NAMALWA (cell line): Measurements from ENCODE around the gene ITGB1BP2.
"Not testable (repeated sequence)": the region's sequence is repeated elsewhere in the genome, so short reads cannot be mapped to it uniquely, and the experiment has no call there.

ENCODE experiments used
- DNase-seq: peaks from one replicate; pipeline ENCODE4 v3.0.0-alpha.2; 2015; ENCODE audit warnings: low spot score

Gene ITGB1BP2

DNA sequence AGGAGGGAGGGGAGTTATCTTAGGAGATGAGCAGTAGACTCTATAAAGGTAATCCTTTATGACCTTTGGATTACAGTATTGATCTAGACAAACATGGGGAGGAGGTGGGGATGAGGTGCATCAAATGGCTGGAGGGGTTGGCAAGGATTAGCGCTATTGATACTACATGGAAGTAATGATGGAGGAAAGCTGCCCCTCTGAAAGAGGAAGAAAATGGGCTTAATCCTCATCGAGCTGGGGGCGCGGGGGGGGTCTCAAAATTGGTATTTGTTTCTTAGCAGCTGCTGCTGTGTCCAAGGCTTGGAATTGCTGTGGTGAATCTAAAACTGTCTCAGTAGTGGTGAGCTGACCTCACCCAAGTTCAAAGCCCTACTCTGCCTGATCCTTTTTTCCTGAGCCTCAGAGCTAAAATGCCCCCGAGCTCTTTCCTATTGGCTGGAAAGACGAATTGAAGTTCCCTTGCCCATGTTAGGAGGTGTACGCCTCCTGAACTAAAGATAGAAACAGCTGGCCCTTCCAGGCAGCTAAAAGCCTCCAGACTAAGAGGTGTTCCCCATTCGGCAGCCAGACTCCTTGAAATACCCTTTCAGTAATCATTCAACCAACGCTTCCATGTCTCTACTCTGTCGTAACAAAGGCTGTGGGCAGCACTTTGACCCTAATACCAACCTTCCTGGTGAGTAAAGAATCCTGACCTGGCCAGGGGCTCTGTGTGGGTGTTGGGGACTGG is at the start of gene ITGB1BP2:
Gene ITGB1BP2, plus strand, starts transcription at position 556 of the 730 bp plus-strand sequence. Its CDS starts 57 bp downstream, at position 613.
- no peak for DNase-seq

DNA sequence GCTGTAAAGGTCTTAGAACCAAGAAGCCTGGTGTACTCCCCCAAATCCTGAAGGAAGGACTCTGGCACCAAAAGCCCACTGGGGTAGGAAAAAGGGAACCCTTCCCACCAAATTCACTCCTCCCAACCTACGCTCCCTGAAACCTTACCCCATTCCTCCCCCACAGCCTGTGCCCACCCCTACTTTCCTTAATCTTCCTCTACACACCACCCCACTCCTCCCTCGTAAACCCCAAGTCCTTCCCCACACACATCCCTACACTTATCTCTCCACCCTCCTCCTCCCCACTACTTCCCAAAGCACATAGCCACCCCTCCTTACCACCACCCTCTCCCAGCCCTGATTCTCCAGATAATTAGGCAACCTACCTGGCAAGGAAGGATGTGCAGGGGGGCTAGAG is 49.3 kb upstream of the ITGB1BP2 start:
- no peak for DNase-seq

DNA sequence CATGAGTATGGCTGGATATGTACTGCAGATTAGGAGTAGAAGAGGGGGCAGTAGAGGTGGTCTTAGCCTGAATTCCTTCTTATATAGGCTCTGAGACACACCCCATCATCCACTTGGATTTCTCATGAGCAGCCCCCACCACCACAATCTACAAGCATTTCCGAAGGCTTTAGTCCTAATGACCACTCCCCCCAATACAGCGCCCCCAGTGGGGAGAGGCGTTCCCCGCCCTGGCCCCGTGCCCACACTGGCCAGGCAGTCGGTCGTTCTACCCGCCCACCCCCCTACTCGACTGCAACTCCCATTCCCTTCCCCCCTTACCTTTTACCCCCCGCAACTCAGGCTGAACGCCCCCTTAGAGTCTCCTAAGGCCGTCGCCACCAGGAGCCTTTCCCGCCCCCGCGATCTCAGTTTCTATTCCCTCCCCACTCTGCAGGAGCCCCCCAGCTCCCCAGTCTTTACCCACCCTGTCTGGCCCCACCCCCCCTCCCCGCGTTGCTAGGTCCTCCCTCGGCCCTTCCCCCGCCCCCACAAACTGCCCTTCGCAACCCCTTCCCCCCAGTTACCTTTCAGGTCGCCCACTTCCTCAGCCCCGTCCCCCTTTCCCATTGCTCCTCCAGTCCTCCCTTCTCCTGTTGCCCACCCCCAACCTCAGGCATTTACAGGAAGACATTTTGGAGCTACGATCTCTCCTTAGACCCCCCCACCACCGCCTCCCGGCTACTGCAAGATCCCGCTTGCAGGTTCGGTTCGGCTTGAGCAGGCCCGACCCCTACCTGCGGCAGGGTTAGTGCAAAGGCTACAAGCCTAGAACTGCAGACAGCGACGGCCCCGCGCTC is 48.1 kb upstream of the ITGB1BP2 start:
- DNase-seq: peak; percentile 51

DNA sequence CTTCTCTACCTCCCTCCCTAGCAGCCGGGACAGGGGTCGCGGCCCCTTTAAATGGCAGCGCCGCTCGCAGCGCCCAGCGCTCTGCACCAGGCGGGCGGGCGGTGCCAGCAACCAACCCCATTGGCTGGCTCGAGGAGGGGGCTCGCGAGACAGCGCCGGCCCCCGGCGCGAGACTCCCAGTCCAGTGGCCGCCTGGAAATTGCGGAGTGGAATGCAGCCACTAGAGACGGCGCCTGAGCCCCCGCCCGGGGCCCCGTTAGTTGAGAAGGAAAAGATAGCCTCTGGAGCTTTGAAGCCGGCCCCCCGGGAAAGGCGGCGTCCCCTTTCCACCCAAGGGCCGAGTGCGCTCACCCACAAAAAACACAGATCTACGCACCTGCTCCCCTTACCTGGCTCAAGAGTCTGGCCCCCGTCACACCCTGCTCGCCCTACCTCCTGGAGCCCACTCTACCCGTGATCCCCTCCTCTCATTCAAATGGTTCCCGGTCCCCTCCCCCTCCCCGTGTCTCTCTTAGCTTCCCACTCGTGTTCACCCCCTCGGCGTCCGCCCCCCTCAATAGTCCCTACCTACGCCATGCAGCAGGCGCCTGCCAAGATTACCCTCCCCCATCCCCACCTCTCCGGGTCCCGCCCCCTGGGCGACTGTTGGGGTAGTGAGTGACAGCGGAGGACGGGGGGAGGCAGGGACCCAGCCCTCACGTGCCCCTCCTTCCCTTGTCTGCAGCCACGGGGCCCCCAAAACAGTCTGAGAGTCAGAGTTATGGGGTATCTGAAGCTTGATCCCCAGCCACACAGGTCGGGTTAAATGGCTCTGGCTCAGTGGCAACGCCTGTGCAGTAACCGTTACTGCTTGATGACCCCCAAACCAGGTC is 47.2 kb upstream of the ITGB1BP2 start, which contains the start of gene ZMYM3:
Gene ZMYM3, minus strand, starts transcription at position 49 of the 872 bp plus-strand sequence. CDS start 885 bp downstream, outside the sequence.
- peak; percentile 88 for DNase-seq

DNA sequence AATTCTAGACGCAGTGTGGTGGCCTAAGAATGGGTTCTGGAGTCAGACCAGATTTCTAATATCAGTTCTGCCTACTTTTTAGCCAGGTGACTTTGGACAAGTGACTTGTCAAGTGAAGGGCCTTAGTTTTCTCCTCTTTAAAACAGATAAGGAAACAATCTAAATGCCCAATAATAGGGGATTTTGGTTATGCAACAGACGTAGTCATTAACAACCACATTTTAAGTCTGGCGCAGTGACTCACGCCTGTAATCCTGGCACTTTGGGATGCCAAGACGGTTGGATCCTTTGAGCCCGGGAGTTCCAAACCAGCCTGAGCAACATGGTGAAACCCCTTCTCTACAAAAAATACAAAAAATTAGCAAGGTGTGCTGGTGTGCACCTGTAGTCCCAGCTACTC is 45.5 kb upstream of the ITGB1BP2 start:
- no peak for DNase-seq

DNA sequence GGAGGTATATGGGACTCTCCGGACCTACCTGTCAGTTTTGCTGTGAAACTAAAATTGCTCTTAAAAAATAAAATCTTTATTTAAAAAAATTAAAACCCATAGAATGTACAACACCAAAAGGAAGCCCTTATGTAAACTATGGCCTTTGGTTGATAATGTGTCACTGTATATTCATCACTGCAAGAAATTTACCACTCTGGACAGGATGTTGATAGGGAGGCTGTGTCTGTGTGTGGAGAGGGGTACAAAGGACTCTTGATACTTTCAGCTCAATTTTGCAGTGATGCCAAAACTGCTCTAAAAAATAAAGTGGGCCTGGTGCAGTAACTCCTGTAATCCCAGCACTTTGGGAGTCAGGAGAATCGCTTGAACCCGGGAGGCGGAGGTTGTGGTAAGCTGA is 44.7 kb upstream of the ITGB1BP2 start:
- no peak for DNase-seq

DNA sequence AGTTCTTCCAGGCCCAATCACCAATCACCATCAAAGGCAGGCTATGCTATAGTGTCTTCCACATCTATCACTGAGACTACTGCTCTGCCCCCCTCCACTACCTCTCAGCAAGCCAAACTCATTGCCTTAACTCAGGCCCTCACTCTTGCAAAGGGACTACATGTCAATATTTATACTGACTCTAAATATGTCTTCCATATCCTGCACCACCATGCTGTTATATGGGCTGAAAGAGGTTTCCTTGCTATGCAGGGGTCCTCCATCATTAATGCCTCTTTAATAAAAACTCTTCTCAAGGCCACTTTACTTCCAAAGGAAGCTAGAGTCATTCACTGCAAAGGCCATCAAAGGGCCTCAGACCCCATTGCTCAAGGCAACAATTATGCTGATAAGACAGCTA is 32.9 kb upstream of the ITGB1BP2 start:
- not testable (repeated sequence) for DNase-seq

DNA sequence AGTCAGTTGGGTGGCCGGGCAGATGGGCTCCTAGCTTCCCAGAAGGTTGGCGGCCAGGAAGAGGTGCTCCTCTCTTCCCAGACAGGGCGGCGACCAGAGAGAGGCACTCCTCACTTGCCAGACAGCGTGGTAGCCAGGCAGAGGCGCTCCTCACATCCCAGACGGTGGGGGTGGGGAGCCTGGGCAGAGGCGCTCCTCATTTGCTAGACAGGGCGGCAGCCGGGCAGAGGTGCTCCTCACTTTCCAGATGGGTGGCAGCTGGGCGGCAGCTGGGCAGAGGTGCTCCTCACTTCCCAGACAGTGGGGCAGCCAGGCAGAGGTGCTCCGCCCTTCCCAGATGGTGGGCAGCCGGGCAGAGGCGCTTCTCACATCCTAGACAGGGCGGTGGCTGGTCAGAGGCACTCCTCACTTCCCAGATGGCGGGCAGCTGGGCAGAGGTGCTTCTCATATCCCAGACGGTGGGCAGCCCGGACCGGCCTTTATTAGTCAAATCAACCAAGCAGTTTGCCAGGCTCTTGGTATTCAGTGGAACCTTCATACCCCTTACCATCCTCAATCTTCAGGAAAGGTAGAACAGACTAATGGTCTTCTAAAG is 31.7 kb upstream of the ITGB1BP2 start:
- DNase-seq: no peak

DNA sequence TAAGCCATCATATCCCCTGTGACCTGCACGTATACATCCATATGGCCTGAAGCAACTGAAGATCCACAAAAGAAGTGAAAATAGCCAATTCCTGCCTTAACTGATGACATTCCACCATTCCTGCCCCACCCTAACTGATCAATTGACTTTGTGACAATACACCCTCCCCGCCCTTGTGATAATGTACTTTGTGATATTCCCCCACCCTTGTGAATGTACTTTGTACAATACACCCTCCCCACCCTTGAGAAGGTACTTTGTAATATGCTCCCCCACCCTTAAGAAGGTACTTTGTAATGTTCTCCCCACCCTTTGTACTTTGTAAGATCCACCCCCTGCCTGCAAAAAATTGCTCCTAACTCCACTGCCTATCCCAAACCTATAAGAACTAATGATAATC is 29.2 kb upstream of the ITGB1BP2 start:
- not testable (repeated sequence) for DNase-seq

DNA sequence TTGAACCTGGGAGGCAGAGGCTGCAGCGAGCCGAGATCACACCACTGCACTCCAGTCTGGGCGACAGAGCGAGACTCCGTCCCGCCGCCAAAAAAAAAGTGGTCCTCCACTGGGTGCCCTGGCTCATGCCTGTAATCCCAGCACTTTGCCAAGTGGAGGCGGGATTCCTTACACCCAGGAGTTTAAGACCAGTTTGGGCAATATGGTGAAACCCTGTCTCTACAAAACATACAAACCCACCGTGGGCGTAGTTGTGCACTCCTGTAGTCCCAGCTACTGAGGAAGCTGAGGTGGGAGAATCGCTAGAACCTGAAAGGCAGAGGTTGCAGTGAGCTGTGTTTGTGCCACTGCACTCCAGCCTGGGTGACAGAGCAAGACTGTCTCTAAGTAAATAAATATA is 20.2 kb upstream of the ITGB1BP2 start:
- not testable (repeated sequence) for DNase-seq

DNA sequence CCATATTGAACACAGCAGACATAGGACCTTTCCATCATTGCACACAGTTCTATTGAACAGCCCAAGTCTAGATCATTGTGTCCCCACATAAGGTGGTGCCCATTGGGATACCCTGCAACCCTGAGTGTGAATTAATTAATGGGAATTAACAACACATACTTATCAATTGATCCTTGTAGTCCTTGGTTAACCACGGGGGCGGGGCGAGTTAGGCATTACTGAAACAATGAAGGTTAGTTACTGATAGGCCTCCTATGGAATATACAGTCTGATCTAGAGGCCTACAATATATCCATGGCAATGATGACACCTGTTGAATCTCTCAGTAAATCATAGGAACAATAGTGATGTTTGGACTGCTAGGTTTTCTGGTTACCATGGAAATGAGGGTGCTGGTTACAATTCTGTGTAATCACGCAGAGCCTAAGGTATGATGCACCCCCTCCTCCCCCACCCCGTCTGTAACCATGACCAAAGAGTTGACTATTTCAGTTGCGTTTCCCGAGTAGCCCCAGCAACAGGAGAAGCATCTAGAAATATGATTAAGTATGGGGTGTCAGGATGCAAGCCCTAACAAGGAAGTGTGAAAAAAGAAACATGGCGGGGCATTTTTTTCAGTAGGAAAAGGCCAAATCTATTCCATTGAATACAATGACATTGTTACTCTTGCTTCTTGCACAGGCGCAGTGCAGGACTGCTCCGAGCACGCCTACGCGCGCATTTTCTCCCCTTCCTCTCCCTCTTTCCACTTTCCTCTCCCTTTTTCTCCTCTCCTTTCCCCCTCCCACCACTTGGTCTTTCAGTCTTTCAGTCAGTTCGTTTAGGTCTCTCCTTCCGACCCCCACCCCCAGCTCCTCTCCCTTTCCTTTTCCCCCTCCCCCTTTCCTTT is 18.8 kb upstream of the ITGB1BP2 start:
- DNase-seq: no peak

DNA sequence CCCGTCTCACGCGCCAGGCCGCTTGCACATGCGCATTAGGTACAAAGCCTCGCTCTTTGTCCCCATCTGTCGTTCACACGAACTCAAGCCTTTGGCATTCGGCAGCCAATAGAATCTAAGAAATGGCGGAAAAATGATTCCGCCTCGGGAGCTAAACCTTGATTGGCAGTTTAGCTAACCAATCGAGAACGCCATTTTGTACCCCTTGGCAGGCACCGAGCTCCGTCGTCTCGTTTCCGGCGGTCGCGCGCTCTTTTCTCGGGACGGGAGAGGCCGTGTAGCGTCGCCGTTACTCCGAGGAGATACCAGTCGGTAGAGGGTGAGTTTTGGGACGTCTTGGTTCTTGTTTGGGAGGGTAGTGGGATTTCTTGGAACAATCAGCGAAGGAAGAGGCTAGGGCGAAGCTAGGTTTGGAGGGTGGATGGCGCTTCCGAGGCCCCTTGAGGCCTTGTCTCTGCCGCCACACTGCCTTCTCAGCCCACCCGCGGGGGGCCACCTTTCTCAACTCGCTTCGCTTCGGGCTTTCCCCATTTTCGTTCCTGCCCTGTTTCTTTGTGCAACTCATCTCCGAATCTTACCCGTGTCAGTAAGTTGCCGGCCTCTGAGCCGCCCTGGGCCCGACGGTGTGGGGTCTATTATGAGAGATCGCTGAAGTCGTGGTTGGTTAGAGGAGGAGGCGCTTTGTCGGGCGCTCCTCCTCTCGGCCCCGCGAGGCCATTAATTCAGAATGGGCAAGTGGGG is 18.0 kb upstream of the ITGB1BP2 start, which contains the start of gene NONO:
Gene NONO, plus strand, starts transcription at position 233 of the 741 bp plus-strand sequence. CDS start 7,003 bp downstream, outside the sequence.
- DNase-seq: peak; percentile 98

DNA sequence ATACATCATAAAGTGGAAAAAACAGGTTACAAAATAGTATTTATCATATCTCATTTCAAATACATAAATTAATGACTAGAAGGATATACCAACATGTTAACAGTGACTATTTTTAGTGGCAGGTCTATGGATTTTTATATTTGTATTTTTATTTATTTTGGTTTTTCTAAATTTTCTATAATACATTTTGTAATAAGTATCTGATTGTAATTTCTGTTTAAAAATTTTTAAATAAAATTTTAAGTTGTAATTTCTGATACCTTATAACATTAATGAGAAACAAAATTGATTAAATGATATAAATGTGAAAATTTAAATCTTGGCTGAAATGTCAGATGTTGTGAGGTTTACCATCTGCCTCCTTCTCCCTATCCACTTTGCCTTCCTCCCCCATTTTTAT is 15.6 kb upstream of the ITGB1BP2 start:
- no peak for DNase-seq

DNA sequence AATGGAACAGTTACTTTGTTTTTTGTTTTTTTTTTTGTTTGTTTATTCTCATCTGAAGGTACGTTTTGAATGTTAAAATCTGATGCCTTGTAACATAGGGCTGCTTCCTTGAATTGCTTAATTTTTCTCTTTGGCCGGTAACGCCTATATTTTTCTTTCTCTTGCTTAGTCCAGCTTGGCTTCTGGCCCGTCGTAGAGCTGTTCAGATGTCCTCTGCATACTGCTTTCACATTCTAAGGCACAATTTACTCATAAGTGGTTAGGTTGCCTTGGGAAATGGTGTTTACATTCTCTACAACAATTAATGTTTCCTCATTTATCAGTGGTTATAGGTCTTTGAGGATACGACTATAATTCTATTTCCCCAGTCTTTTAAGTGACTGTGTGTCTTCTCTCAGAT is 10.2 kb upstream of the ITGB1BP2 start:
- DNase-seq: no peak

DNA sequence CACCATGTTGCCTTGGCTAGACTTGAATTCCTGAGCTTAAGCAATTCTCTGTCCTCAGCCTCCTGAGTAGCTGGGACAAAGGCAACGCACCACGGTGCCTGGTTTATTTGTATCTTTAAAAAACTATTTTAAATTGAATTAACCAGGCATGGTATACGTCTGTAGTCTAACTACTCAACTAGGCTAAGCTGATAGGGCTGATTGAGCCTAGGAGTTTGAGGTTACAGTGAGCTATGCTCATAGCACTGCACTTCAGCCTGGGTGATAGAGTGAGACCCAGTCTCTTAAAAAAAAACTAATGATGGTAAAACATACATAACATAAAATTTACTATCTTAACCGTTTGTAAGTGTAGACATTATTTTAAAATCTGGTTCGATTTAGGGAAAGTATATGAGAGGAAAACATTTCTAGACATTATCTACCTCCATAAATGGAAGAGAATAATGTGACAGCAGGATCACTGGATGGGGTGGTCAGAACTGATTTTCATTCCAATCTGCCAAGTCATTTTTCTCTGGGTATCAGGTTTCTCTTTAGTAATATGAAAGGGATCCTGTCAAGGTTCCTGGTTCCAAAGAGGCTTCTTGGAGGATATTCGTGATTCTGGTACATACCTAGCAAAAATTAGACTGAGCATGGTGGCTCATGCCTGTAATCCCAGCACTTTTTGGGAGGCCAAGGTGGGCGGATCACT is 8.7 kb upstream of the ITGB1BP2 start:
- no peak for DNase-seq

DNA sequence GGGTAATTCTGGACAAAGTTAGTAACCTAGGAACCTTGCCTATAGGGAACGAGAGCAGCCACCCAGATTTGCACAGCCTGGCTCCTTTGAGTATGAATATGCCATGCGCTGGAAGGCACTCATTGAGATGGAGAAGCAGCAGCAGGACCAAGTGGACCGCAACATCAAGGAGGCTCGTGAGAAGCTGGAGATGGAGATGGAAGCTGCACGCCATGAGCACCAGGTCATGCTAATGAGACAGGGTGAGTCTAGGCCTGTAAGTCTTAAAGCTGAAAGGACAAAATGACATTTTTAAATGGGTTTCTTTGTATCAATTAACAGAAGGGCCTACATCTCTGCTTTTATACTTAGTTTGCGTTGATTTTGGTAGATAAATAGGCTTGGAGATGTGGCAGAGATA is 4.7 kb upstream of the ITGB1BP2 start:
- no peak for DNase-seq

DNA sequence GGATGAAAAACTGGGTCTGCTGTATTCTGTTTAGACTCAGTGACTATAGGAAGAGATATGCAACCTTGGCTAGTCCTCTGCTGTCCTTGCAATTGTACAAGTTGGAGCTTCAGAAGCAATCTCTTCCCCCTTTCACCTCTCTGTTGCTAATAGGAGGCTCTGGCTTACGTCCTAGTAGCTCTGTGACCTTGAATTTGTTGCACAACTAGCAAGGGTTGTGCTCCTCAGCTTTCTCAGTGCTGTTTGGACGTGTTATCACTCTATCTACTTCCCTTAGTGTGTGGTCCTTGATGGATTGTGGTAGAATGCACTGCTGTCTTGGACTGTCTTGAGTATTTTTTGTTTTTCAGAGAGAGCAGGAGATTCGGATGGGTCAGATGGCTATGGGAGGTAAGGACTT is 3.4 kb upstream of the ITGB1BP2 start:
- DNase-seq: no peak

DNA sequence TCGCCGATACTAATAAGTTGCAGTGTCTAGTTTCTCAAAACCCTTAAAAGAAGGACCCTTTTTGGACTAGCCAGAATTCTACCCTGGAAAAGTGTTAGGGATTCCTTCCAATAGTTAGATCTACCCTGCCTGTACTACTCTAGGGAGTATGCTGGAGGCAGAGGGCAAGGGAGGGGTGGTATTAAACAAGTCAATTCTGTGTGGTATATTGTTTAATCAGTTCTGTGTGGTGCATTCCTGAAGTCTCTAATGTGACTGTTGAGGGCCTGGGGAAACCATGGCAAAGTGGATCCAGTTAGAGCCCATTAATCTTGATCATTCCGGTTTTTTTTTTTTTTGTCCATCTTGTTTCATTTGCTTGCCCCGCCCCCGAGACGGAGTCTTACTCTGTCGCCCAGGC is 1.5 kb upstream of the ITGB1BP2 start:
- DNase-seq: not testable (repeated sequence)

DNA sequence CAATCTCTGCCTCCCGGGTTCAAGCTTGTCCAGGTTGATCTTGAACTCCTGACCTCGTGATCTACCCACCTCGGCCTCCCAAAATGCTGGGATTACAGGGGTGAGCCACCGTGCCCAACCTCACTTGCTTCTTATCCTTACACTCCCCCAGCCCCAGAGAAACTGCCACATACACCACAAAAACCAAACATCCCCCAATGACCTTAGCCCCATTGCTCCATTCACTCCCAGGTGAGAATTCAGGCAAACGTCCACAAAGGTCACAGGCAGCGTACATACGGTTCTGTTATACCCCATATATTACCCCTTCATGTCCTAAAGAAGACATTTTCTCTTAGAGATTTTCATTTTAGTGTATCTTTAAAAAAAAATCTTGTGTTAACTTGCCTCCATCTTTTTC is 1.1 kb upstream of the ITGB1BP2 start:
- DNase-seq: not testable (repeated sequence)
